PC-3 (cell line): ENCODE data around the gene ZSCAN1. TPM values are rescaled to one million over a fixed set of nuclear protein-coding genes. Genes with fewer than 3 reads are reported as not detected.

Experiments used
- ATAC-seq: fragments of 200-7000 bp; cut with Tn5 transposase; 2 replicates; pipeline ENCODE4 v1.9.1; 2020; ENCODE audit warnings: mild to moderate bottlenecking, moderate library complexity
- BruUV-seq: library from RNA; stranded (reverse); fragments of 400-500 nt; replicated peaks from 2 replicates; lab custom pipeline; 2021; lab: Mats Ljungman, UMichigan
- CTCF ChIA-PET: fragments of 300-600 bp; sonication (Branson Sonifier 250); formaldehyde crosslinking; loops from one replicate; lab custom pipeline; 2022; ENCODE audit warnings: antibody characterized with exemption; lab: Charles Lee
- POLR2A ChIA-PET: fragments of 300-600 bp; sonication (Branson Sonifier 250); formaldehyde crosslinking; loops from one replicate; lab custom pipeline; 2022; ENCODE audit warnings: antibody characterized with exemption; ENCODE audit not compliant: unreplicated experiment; lab: Charles Lee
- DNase-seq: peaks from one replicate; pipeline ENCODE4 v3.0.0-alpha.2; 2015
- H2AFZ ChIP-seq: fragments of 300-600 bp; sonication (generic); 2 replicates; pipeline ENCODE4 v1.6.0; 2016; ENCODE audit warnings: antibody characterized with exemption, low read length
- H3F3A ChIP-seq: fragments of 300-600 bp; sonication (generic); one replicate; pipeline ENCODE4 v1.6.0; 2017; ENCODE audit warnings: antibody characterized with exemption, low read length, control low read depth, mild to moderate bottlenecking; ENCODE audit not compliant: unreplicated experiment
- H3K27ac ChIP-seq: fragments of 300-600 bp; sonication (generic); 2 replicates; pipeline ENCODE4 v1.5.1; 2016; ENCODE audit warnings: mild to moderate bottlenecking, low read length
- H3K27me3 ChIP-seq: fragments of 300-600 bp; sonication (generic); 2 replicates; pipeline ENCODE4 v1.6.1; 2016; ENCODE audit warnings: low read length, mixed read lengths
- H3K36me3 ChIP-seq: fragments of 300-600 bp; sonication (generic); 2 replicates; pipeline ENCODE4 v1.6.1; 2016; ENCODE audit warnings: low read depth, mixed run types, low read length, mixed read lengths
- H3K4me1 ChIP-seq: fragments of 300-600 bp; sonication (generic); 2 replicates; pipeline ENCODE4 v1.5.1; 2016; ENCODE audit warnings: low read length; ENCODE audit not compliant: insufficient read depth
- H3K4me2 ChIP-seq: fragments of 300-600 bp; sonication (generic); 2 replicates; pipeline ENCODE4 v1.6.0; 2016; ENCODE audit warnings: low read length
- H3K4me3 ChIP-seq: fragments of 300-600 bp; sonication (generic); 2 replicates; pipeline ENCODE4 v1.5.1; 2016; ENCODE audit warnings: mild to moderate bottlenecking, low read length, mixed read lengths
- H3K79me2 ChIP-seq: fragments of 300-600 bp; sonication (generic); 2 replicates; pipeline ENCODE4 v1.6.1; 2017; ENCODE audit warnings: low read length, mixed read lengths
- H3K9ac ChIP-seq: fragments of 300-600 bp; sonication (generic); 2 replicates; pipeline ENCODE4 v1.6.0; 2016; ENCODE audit warnings: mild to moderate bottlenecking, low read length
- H3K9me2 ChIP-seq: fragments of 300-600 bp; sonication (generic); replicated peaks from 2 replicates; pipeline ENCODE4 v1.6.1; 2016; ENCODE audit warnings: mixed run types, low read length, mixed read lengths
- H3K9me3 ChIP-seq: fragments of 300-600 bp; sonication (generic); 2 replicates; pipeline ENCODE4 v1.6.1; 2016; ENCODE audit warnings: low read length, mixed read lengths
- H4K20me1 ChIP-seq: fragments of 300-600 bp; sonication (generic); 2 replicates; pipeline ENCODE4 v1.6.1; 2016; ENCODE audit warnings: low read length, mixed read lengths
- EZH2 ChIP-seq: fragments of 300-600 bp; sonication (generic); IDR thresholded peaks from one replicate; pipeline ENCODE4 v1.6.1; 2017; ENCODE audit warnings: antibody characterized with exemption, mild to moderate bottlenecking, low read length; ENCODE audit not compliant: unreplicated experiment
- EZH2phosphoT487 ChIP-seq: fragments of 300-600 bp; sonication (generic); IDR thresholded peaks from 2 replicates; pipeline ENCODE4 v1.6.1; 2018; ENCODE audit warnings: mild to moderate bottlenecking, antibody characterized with exemption, low read length, borderline replicate concordance
- intact Hi-C: fragments of 100-400 bp; cut with micrococcal nuclease; formaldehyde crosslinking; loops from 2 replicates; pipeline ENCODE4 v1.9.0; 2023
- total RNA-seq: library from RNA; depleted of rRNA; stranded (reverse); fragments of >200 nt; gene quantifications from 2 replicates; pipeline ENCODE4 v1.2.3, GENCODE V29; 2014
- TF ChIP-seq, protein P1 (sequence below): fragments of 300-600 bp; sonication (generic); conservative IDR thresholded peaks from 2 replicates; pipeline ENCODE4 v1.5.1; 2017; ENCODE audit warnings: antibody characterized with exemption, low read depth, mild to moderate bottlenecking, low read length

ZSCAN1 gene
- total RNA-seq, 1 experiment from 2014 or later: not detected

DNA sequence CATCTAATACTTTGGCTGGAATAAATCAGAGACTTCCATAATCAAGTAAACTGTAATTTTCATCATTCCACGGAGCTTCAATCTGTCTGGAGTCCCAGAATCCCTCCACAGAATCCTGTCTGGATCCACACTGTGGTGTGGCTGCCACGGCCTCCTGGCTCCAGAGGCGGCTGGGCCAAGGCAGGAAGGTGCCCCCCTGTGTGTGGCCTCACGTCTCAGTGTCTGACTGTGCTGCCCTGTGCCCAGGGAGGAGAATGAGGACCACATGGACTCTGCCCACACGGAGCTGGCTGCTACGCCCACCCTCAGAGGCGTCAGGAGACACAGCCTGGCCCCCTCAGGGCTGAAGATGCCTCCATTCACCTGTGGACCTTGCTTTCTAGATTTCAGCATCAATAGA, 13.0 kb downstream of the ZSCAN1 start:
- BruUV-seq: no TSS peak
- TF ChIP-seq, protein P1, sequence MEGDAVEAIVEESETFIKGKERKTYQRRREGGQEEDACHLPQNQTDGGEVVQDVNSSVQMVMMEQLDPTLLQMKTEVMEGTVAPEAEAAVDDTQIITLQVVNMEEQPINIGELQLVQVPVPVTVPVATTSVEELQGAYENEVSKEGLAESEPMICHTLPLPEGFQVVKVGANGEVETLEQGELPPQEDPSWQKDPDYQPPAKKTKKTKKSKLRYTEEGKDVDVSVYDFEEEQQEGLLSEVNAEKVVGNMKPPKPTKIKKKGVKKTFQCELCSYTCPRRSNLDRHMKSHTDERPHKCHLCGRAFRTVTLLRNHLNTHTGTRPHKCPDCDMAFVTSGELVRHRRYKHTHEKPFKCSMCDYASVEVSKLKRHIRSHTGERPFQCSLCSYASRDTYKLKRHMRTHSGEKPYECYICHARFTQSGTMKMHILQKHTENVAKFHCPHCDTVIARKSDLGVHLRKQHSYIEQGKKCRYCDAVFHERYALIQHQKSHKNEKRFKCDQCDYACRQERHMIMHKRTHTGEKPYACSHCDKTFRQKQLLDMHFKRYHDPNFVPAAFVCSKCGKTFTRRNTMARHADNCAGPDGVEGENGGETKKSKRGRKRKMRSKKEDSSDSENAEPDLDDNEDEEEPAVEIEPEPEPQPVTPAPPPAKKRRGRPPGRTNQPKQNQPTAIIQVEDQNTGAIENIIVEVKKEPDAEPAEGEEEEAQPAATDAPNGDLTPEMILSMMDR: no peak
- Histone ChIP-seq H3K79me2 (no peaks in the 10 kb centered on the region), H2AFZ (no peak overlapping the region), H3K36me3 (no peaks in the 10 kb centered on the region), H3K9me2 (no peaks in the 10 kb centered on the region), H3K27me3 (no peaks in the 10 kb centered on the region), H3K9me3 (peaks cover 45% of the 10 kb centered on the region), H3K9ac (no peak overlapping the region), H3K4me1 (no peaks in the 10 kb centered on the region), H4K20me1 (no peaks in the 10 kb centered on the region), H3K4me3 (no peak overlapping the region), H3K4me2 (no peak overlapping the region), H3K27ac (no peak overlapping the region), H3F3A (no peaks in the 10 kb centered on the region)
- DNase-seq (no peak), ATAC-seq (no peak)
- CTCF ChIA-PET: no interaction called here
- intact Hi-C loops: no loop called here
- POLR2A ChIA-PET: no interaction called here

DNA sequence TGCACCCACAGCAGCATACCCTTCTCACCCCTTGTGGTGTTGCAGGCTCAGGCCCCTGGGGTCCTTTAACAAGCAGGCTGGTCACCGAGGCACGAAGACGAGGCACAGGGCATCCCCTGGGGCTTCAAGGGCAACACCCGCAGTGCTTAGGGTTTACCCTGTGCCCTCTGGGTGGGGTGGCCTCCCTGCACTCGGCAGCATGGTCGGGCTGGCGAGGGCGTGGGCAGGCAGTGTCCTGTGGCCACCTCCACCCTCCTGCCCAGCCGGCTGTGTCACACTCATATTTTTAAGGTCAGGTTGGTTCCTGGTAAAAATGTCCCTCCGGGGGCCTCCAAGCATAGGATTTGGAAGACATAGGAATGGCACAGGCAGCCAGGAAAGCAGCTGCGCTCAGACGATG, 13.8 kb downstream of the ZSCAN1 start:
- Histone ChIP-seq H3K9me3 (peaks cover 48% of the 10 kb centered on the region), H3K4me2 (no peak overlapping the region), H2AFZ (no peak overlapping the region), H3K27me3 (no peaks in the 10 kb centered on the region), H3K79me2 (no peaks in the 10 kb centered on the region), H3K36me3 (no peaks in the 10 kb centered on the region), H3K9me2 (no peaks in the 10 kb centered on the region), H3K27ac (no peak overlapping the region), H3K4me3 (no peak overlapping the region), H3K9ac (no peak overlapping the region), H3K4me1 (no peaks in the 10 kb centered on the region), H4K20me1 (no peaks in the 10 kb centered on the region), H3F3A (no peaks in the 10 kb centered on the region)
- TF ChIP-seq EZH2: no peak
- TF ChIP-seq EZH2phosphoT487: no peak
- TF ChIP-seq, protein P1: no peak
- ChIA-PET POLR2A (no interaction called here), CTCF (no interaction called here)
- ATAC-seq: no peak
- intact Hi-C loops: no loop called here
- DNase-seq: no peak
- BruUV-seq: no TSS peak

DNA sequence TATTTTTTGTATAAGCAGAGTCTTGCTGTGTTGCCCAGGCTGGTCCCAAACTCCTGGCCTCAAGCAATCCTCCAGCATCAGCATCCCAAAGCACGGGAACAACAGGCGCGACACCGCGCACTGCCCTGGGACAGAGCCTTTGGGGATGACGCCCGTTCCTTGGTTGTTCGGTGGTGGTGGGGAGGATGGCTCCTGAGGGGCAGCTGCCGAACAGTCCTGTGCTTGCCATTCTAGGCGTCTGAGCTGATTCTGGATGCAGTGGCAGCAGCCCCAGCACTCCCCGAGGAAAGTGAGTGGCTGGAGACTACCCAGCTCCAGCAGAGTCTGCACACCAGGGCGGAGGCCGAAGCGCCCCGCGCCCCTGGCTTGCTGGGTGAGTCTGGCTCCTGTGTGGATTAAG, 18.4 kb downstream of the ZSCAN1 start:
- Histone ChIP-seq H3F3A (no peaks in the 10 kb centered on the region), H3K9me2 (no peaks in the 10 kb centered on the region), H3K36me3 (no peaks in the 10 kb centered on the region), H4K20me1 (no peaks in the 10 kb centered on the region), H3K27me3 (no peaks in the 10 kb centered on the region), H3K4me1 (no peaks in the 10 kb centered on the region), H3K79me2 (no peaks in the 10 kb centered on the region), H2AFZ (no peak overlapping the region), H3K9me3 (peaks cover 56% of the 10 kb centered on the region), H3K4me3 (no peak overlapping the region), H3K4me2 (no peak overlapping the region), H3K9ac (no peak overlapping the region), H3K27ac (no peak overlapping the region)
- ATAC-seq (no peak), DNase-seq (no peak)
- ChIA-PET POLR2A (no interaction called here), CTCF (no interaction called here)
- intact Hi-C loops: no loop called here
- TF ChIP-seq, protein P1: no peak
- no peak for TF ChIP-seq EZH2
- no peak for TF ChIP-seq EZH2phosphoT487
- BruUV-seq: no TSS peak
